Gastroesophageal sphincter (tissue), 2 donors: ENCODE results near the gene PTPRN2.

Experiments used
- EP300 ChIP-seq: sonication (generic); formaldehyde crosslinking; IDR thresholded peaks from one replicate; pipeline ENCODE4 v1.6.1; 2017; ENCODE audit warnings: antibody characterized with exemption, mild to moderate bottlenecking
- POLR2AphosphoS5 ChIP-seq: sonication (generic); formaldehyde crosslinking; IDR thresholded peaks from one replicate; pipeline ENCODE4 v1.6.1; 2017; ENCODE audit warnings: antibody characterized with exemption

GRCh38 chr7:158295966-158296797 lies 291.4 kb downstream of the PTPRN2 start:
- TF ChIP-seq POLR2AphosphoS5 (no peak), EP300 (no peak)
